GM18870 (cell line): ENCODE results near the gene TMEM92.
"Not testable (repeated sequence)": the region's sequence is repeated elsewhere in the genome, so short reads cannot be mapped to it uniquely, and the experiment has no call there.

Experiments
- ATAC-seq: cut with Tn5 transposase; IDR thresholded peaks from one replicate; pipeline ENCODE4 v1.9.1; 2021; ENCODE audit warnings: moderate library complexity; ENCODE audit not compliant: unreplicated experiment

TMEM92 gene

GRCh38 chr17:50261051-50261915, 13.0 kb upstream of the TMEM92 start:
- ATAC-seq, result no peak

DNA sequence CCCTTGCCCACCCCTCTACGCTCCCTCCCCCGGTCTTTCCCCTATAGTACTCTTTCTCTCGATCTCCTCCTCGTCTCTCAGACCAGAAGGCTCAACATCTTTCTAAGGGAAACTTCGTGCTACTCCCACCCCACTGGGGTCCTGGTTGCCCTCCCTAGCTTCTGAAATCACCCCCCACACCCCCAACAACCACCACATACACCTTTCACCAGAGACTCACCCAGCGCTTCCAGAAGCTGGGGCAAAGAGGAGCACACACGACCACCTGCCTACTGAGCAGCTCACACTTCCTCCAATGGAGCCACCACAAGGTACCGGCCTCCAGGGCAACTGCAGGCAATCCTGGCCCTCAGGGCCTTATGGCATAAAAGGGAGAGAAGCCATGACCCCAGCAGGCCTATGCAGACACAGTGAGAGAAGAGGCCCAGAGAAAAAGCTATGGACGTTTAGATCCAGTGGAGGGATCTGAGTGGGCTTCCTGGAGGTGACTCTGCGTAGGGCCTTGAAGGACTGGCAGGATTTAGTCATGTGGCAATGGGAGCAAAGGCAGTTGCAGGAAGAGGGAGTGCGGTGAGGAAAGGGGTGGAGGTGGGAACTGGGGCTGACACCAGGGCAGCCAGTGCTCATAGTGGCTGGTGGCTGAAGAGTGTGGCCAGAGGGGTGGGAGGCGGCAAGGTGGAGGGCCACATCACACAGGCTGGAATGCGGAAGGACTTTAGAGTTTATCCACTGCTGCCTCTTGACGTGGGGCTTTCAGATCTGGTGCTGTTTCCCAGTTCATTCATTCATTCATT, 12.1 kb upstream of the TMEM92 start:
- no peak for ATAC-seq

- ATAC-seq, result no peak
Measured at GRCh38 chr17:50263331-50264262, 10.7 kb upstream of the TMEM92 start.

DNA sequence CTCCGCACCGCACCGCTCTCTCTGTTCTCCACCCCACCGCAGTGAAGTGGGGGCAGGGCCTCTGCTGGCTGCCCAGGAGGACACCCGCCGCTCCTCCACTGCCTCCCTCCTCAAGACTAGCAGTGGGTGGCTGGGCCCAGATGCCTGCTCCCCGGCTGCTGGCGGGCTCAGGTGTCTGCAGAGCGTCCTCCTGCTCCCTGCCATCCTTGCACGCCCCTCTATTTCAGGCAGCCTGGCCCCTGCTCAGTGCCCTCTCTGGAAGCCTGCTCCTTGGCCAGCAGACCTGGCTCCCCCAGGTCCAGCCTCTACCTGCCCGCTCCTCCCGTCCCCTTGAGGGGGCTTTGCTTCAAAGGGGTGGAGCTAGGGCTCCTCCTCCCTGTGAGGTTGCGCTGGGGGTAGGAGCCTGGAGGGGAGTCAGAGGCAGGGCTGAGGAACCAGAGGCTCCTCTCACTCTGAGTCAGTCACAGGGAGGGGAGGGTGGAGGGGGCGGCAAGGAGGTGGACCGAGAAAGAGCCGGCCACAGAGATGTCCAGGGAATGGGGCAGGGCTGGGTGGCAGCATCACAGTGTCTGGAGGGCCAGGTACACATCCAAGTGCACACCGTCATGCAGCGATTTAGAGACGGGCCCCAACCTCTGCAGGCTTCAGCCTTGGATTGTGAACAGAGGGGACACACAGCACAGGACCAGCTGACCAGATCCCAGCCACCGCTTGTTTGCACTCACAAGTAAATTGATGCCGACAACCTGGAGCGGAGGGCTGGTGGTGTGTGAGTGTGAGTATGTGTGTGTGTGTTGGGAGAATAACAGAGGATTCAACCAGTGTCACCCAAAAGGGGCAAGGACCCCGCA, 9.8 kb upstream of the TMEM92 start:
- ATAC-seq, result no peak

- ATAC-seq, result no peak
Measured at GRCh38 chr17:50265212-50265611, 9.1 kb upstream of the TMEM92 start.

GRCh38 chr17:50265690-50266315, 8.5 kb upstream of the TMEM92 start:
- no peak for ATAC-seq

DNA sequence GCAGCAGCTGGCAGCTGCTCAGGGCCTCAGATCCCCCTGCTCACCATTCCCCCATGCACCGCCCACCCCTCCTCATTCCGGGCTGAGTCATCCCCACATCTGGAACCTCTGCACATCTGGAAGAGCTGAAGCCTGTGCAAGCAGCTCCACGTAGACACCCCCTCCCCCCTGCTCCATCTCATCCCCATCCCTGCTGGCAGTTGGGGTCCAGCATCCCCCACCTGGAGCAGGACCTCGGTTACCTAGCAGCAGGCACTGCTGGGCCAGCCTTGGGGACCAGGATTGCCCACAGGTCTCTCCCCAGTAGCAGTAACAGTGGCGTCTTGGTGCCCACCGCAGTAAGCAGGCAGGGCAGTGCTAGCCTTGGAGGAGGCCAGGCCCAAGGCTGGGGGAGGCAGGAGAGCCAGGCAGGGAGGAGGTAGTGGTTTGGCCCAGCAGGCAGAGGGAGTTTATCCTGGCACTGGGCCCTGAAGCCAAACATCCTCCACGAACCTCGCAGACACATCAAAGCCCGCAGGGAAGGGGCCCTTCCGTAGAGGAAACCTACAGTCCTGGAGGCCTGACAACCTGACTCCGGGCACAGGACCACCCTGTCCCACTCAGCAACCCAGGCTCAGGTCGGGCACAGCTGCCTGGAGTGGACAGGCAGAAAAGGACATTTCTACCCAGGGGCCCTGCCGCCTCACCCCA, 7.7 kb upstream of the TMEM92 start:
- ATAC-seq, result no peak

- no peak for ATAC-seq
Measured at GRCh38 chr17:50267074-50267841, 7.0 kb upstream of the TMEM92 start.

- no peak for ATAC-seq
Measured at GRCh38 chr17:50268026-50268425, 6.2 kb upstream of the TMEM92 start.

DNA sequence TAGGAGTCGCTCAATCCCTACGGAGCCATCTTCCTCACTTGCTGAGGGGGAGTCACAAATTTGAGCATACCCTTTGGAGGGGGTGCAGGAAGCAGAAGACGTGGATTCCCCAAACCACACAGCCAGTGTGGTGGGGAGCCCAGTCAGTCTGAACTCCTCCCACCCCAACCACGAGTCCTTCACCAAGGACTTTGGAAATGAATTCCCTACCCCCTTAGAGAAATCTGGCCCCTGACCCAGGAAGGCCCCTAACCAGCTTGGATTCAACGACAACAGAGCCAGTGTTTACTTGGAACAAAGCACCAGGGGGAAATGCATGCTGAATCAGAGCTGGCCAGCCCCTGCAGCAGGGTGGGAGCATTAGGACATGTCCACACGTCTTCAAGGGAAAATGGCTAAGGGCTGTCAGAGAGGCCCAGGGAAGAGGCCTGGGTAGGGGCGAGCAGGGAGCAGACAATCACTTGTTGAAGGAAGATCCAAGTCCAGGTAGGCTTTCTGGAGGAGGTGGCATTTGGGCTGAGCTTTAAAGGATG, 5.5 kb upstream of the TMEM92 start:
- ATAC-seq, result no peak

- no peak for ATAC-seq
Measured at GRCh38 chr17:50269477-50270434, 4.5 kb upstream of the TMEM92 start.

- no peak for ATAC-seq
Measured at GRCh38 chr17:50270435-50271362, 3.6 kb upstream of the TMEM92 start.

DNA sequence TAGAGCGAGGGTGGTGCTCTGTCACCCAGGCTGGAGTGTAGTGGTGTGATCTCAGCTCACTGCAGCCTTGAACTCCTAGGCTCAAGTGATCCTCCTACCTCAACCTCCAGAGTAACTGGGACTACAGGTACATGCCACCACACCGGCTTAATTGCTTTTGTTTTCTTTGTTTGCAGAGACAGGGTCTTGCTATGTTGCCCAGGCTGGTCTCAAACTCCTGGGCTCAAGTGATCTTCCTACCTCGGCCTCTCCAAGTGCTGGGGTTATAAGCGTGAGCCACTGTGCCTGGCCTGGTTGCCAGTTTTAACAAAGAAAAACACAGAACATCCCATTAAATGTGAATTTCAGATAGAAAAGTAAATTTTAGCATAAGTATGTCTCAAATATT, 2.9 kb upstream of the TMEM92 start:
- ATAC-seq, result not testable (repeated sequence)

DNA sequence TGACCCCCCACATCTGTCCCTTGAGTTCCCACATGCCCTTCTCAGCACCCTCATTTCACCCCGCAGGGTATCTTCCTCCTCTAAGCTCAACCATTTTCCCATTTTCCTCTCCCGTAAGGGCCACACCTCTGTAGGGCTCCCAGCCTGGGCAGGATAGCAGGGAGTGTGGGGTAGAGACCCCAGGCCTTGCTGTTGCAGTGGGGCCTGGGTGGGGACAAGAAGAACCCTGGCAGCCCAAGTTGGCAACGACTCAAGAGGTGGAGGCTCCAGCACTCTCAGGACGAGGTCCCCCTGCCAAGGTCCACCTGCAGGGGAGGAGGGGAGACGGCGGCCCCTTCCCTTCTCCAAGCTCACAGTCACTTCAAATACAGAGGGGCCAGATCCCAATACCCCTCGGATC, 2.0 kb upstream of the TMEM92 start:
- no peak for ATAC-seq

DNA sequence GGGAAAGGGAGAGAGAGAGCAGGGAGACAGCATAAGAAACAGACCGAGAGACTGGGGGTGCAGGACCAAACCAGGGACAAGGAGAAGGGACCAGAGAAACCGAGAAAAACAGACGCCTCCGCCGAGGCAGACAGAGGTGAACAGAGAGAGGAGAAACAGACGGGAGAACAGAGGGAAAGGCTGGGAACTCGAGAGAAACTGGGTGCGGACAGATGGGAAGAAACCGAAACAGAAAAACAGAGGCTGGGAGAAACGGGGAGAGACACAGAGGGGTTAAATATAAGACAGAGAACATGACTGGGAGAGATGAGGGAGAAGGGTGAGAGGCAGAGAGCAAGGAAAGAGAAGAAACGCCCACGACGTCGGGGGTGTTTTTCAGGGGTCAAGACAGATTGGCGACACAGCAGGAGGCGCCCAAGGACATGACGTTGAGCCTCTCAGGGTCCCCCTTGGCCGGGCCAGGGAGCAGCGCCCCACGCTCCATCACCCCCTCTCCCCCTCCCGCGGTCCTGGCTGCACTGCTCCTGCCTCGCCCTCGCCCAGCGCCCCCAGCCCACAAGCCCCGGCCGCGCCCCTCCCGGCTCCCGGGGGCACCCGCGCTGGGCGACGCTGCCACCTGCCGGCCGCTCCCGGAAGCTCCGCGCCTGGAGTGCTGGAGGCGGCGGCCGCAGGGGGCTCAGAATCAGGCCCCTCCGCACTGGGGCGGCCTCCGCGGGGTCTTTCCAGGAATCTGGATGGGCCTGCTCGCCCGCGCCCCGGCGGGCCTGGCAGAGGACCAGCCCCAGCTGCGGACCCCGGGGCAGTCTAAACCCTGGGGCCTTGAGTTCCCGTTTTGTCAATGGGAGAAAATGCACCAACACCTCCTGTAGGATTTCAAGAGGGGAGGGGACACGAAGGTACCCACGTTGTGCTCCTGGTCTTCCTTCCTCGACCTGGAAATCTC, 1.3 kb upstream of the TMEM92 start:
- no peak for ATAC-seq
